GM21786 (cell line): ENCODE measurements around the gene PTPN20.

Source experiments
- ATAC-seq: cut with Tn5 transposase; IDR thresholded peaks from one replicate; pipeline ENCODE4 v1.9.1; 2021; ENCODE audit not compliant: unreplicated experiment

Gene PTPN20

GRCh38 chr10:47046321-47047126, 135.3 kb downstream of the PTPN20 start:
- ATAC-seq = no peak

GRCh38 chr10:47047127-47047504, 135.9 kb downstream of the PTPN20 start:
- ATAC-seq = no peak

- ATAC-seq = no peak
These were observed 136.6 kb downstream of the PTPN20 start for GRCh38 chr10:47047577-47048525.

GRCh38 chr10:47048526-47048905, 137.3 kb downstream of the PTPN20 start:
- no peak for ATAC-seq

GRCh38 chr10:47049056-47049851, 138.0 kb downstream of the PTPN20 start:
- no peak for ATAC-seq

- no peak for ATAC-seq
These were observed 138.7 kb downstream of the PTPN20 start for GRCh38 chr10:47049906-47050305.

GRCh38 chr10:47050618-47051455, 139.6 kb downstream of the PTPN20 start:
- ATAC-seq = no peak

GRCh38 chr10:47051741-47052238, 140.6 kb downstream of the PTPN20 start:
- no peak for ATAC-seq
